Type B pancreatic cell (in vitro differentiated cells): ENCODE data around the gene FOXR1. TPM values are rescaled to one million over a fixed set of nuclear protein-coding genes. Genes with fewer than 3 reads are reported as not detected.
"Not testable (repeated sequence)": the region's sequence is repeated elsewhere in the genome, so short reads cannot be mapped to it uniquely, and the experiment has no call there.

Source experiments
- DNase-seq: peaks from one replicate; pipeline ENCODE4 v3.0.0; 2021; ENCODE audit warnings: mixed read lengths; ENCODE audit not compliant: unreplicated experiment; ENCODE audit errors: extremely low spot score
- H3K27ac Mint-ChIP-seq: 2 replicates; pipeline ENCODE4 v1.8.0; 2021; ENCODE audit warnings: mild to moderate bottlenecking, mixed read lengths
- H3K27me3 Mint-ChIP-seq: 2 replicates; pipeline ENCODE4 v1.8.0; 2021; ENCODE audit warnings: mixed read lengths
- H3K36me3 Mint-ChIP-seq: 2 replicates; pipeline ENCODE4 v1.8.0; 2021; ENCODE audit warnings: mixed read lengths
- H3K4me1 Mint-ChIP-seq: one replicate; pipeline ENCODE4 v1.8.0; 2021; ENCODE audit warnings: mixed read lengths; ENCODE audit not compliant: unreplicated experiment
- H3K4me3 Mint-ChIP-seq: 2 replicates; pipeline ENCODE4 v1.8.0; 2021; ENCODE audit warnings: mild to moderate bottlenecking, mixed read lengths
- H3K9me3 Mint-ChIP-seq: 2 replicates; pipeline ENCODE4 v1.8.0; 2021; ENCODE audit warnings: mixed read lengths
- CTCF ChIP-seq: fragments of 200-600 bp; sonication (generic); conservative IDR thresholded peaks from 2 replicates; pipeline ENCODE4 v1.5.0; 2021; ENCODE audit warnings: antibody characterized with exemption, mild to moderate bottlenecking
- total RNA-seq: library from RNA; stranded (reverse); gene quantifications from 2 replicates; pipeline ENCODE4 v1.2.1, GENCODE V29; 2021; ENCODE audit warnings: low replicate concordance

FOXR1 gene
- total RNA-seq, 1 donor from 2014 or later = not detected

- Mint-ChIP-seq H3K36me3 (peaks cover 36% of the 10 kb centered on the region), H3K4me3 (no peak overlapping the region), H3K4me1 (peaks cover 4% of the 10 kb centered on the region), H3K27me3 (no peaks in the 10 kb centered on the region), H3K9me3 (no peaks in the 10 kb centered on the region), H3K27ac (no peak overlapping the region)
- DNase-seq = no peak
- no peak for TF ChIP-seq CTCF
Measured at GRCh38 chr11:119011476-119012053, 40.0 kb downstream of the FOXR1 start.

- no peak for DNase-seq
- Mint-ChIP-seq H3K36me3 (peaks cover 36% of the 10 kb centered on the region), H3K9me3 (no peaks in the 10 kb centered on the region), H3K27ac (no peak overlapping the region), H3K4me3 (no peak overlapping the region), H3K4me1 (peaks cover 4% of the 10 kb centered on the region), H3K27me3 (no peaks in the 10 kb centered on the region)
- TF ChIP-seq CTCF = no peak
Measured at GRCh38 chr11:119012629-119013170, 41.1 kb downstream of the FOXR1 start.

GRCh38 chr11:119014209-119014924 lies 42.8 kb downstream of the FOXR1 start:
- H3K27me3 Mint-ChIP-seq = no peaks in the 10 kb centered on the region
- no peak for TF ChIP-seq CTCF
- peaks cover 9% of the 10 kb centered on the region for H3K4me1 Mint-ChIP-seq
- peaks cover 43% of the 10 kb centered on the region for H3K36me3 Mint-ChIP-seq
- no peak for DNase-seq
- H3K4me3 Mint-ChIP-seq = no peak overlapping the region
- no peaks in the 10 kb centered on the region for H3K9me3 Mint-ChIP-seq
- no peak overlapping the region for H3K27ac Mint-ChIP-seq

GRCh38 chr11:119015054-119015611 lies 43.6 kb downstream of the FOXR1 start:
- no peaks in the 10 kb centered on the region for H3K27me3 Mint-ChIP-seq
- peaks cover 14% of the 10 kb centered on the region for H3K4me1 Mint-ChIP-seq
- peak; percentile 19 for TF ChIP-seq CTCF
- H3K4me3 Mint-ChIP-seq = peak overlapping the region; percentile 53
- H3K36me3 Mint-ChIP-seq = peaks cover 46% of the 10 kb centered on the region
- no peaks in the 10 kb centered on the region for H3K9me3 Mint-ChIP-seq
- peak overlapping the region; percentile 40 for H3K27ac Mint-ChIP-seq
- DNase-seq = no peak

- Mint-ChIP-seq H3K36me3 (peaks cover 40% of the 10 kb centered on the region), H3K9me3 (no peaks in the 10 kb centered on the region), H3K4me1 (peaks cover 16% of the 10 kb centered on the region), H3K4me3 (peak overlapping the region; percentile 100), H3K27me3 (no peaks in the 10 kb centered on the region), H3K27ac (peak overlapping the region; percentile 40)
- no peak for DNase-seq
- no peak for TF ChIP-seq CTCF
Measured at GRCh38 chr11:119016216-119017009, 44.9 kb downstream of the FOXR1 start.

- not testable (repeated sequence) for H3K27me3 Mint-ChIP-seq, DNase-seq, H3K9me3 Mint-ChIP-seq
- Mint-ChIP-seq H3K36me3 (peaks cover 37% of the 10 kb centered on the region), H3K27ac (peak overlapping the region; percentile 99), H3K4me1 (peaks cover 16% of the 10 kb centered on the region), H3K4me3 (peak overlapping the region; percentile 100)
Measured at GRCh38 chr11:119017377-119017776, 45.8 kb downstream of the FOXR1 start.
